AG04450 (cell line): ENCODE measurements around the gene PEMT. TPM values are rescaled to one million over a fixed set of nuclear protein-coding genes. Genes with fewer than 3 reads are reported as not detected.
A peak's percentile ranks its signal among the peaks of the same experiment; 100 is the strongest.

ENCODE experiments used
- CTCF ChIA-PET: fragments of 300-600, 350-600 bp; formaldehyde crosslinking; extraction: SDS; loops from one replicate; lab custom pipeline; 2022; ENCODE audit warnings: antibody characterized with exemption, inconsistent platforms; lab: Charles Lee
- POLR2A ChIA-PET: fragments of 350-600 bp; formaldehyde crosslinking; extraction: SDS; loops from one replicate; lab custom pipeline; 2021; ENCODE audit warnings: antibody characterized with exemption, inconsistent platforms; lab: Yijun Ruan, JAX
- DNase-seq: peaks from one replicate; pipeline ENCODE4 v3.0.0-alpha.2; 2011; ENCODE audit warnings: low read depth, low spot score
- H3K27ac ChIP-seq: one replicate; pipeline ENCODE4 v1.5.1; 2012; ENCODE audit warnings: low read depth, low read length, control low read depth
- H3K27me3 ChIP-seq: one replicate; pipeline ENCODE4 v1.6.0; 2012; ENCODE audit warnings: low read length; ENCODE audit not compliant: control insufficient read depth, insufficient read depth
- H3K4me3 ChIP-seq: 2 replicates; pipeline ENCODE4 v1.5.1; 2011; ENCODE audit warnings: mild to moderate bottlenecking, low read depth, low read length, control low read depth
- H3K9me3 ChIP-seq: 2 replicates; pipeline ENCODE4 v1.5.1; 2012; ENCODE audit warnings: low read length; ENCODE audit not compliant: control insufficient read depth, insufficient read depth
- polyA plus RNA-seq: library from polyadenylated mRNA; depleted of rRNA; stranded (reverse); fragments of >200 nt; gene quantifications from 2 replicates; pipeline ENCODE4 v1.2.3, GENCODE V29; 2011
- TF ChIP-seq, protein P1 (sequence below): IDR thresholded peaks from 2 replicates; pipeline ENCODE4 v1.5.1; 2011; ENCODE audit warnings: low read depth, low read length, control low read depth, inconsistent platforms

PEMT gene
- polyA plus RNA-seq, 1 experiment = 14.9 TPM

DNA sequence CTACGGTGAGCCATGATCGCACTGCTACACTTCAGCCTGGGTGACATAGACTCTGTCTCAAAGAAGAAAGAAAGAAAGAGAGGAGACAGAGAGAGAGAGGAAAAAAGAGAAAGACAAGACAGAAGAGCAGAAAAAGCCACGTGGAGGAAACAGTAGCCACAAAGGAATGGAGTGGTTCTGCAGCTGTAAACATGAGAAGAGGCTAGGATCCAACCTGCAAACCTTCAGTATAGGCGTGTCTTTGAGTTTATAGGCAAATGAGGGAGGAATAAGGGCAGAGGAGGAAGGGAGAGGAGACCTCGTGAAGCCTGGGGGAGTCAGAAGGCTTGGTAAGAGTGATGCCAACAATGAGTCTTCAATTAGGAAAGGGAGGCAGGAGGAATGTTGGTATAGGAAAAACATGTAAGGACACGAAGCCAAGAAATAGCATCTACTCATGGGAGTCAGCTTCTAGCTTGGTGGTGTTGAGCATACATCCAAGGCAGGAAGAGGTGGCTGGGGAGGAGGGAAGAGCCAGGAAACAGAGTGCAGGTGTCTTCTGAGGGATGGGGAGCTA is 110.8 kb downstream of the PEMT start:
- no peak for DNase-seq
- Histone ChIP-seq H3K27ac (no peak overlapping the region), H3K27me3 (no peaks in the 10 kb centered on the region), H3K9me3 (no peaks in the 10 kb centered on the region; the same call in 1 of the 2 replicates), H3K4me3 (no peak overlapping the region)
- CTCF ChIA-PET = interaction anchor here (0.7 to 0.8 kb wide), 2 partner anchors 16 to 133 kb away, joined by 3 read pairs; no protein-coding TSS in a partner anchor
- TF ChIP-seq, protein P1, sequence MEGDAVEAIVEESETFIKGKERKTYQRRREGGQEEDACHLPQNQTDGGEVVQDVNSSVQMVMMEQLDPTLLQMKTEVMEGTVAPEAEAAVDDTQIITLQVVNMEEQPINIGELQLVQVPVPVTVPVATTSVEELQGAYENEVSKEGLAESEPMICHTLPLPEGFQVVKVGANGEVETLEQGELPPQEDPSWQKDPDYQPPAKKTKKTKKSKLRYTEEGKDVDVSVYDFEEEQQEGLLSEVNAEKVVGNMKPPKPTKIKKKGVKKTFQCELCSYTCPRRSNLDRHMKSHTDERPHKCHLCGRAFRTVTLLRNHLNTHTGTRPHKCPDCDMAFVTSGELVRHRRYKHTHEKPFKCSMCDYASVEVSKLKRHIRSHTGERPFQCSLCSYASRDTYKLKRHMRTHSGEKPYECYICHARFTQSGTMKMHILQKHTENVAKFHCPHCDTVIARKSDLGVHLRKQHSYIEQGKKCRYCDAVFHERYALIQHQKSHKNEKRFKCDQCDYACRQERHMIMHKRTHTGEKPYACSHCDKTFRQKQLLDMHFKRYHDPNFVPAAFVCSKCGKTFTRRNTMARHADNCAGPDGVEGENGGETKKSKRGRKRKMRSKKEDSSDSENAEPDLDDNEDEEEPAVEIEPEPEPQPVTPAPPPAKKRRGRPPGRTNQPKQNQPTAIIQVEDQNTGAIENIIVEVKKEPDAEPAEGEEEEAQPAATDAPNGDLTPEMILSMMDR = no peak
- POLR2A ChIA-PET = interaction anchor here (0.6 kb wide), 1 partner anchor 16 kb away, joined by 4 read pairs; the partner anchor contains the start of gene RASD1

DNA sequence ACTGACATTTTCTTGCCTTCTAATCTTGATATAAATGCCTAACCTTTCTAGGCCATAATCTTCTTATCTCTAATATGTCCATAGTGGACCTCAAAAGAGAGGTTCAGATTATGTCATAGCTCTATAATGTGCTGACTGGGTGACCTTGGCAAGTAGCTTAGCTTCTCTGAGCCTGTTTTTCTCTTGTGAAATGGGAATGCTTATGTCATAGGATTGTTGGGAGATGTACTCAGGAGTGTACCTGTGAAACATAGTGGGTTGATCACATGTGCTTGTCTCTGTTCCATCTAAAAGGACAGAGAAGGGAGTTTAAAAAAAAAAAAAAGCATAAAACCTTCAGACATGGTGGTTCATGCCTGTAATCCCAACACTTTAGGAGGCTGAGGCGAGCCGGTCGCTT is 112.3 kb downstream of the PEMT start:
- TF ChIP-seq, protein P1 = no peak
- no peak overlapping the region for H3K27ac ChIP-seq
- CTCF ChIA-PET = interaction anchor here (1.0 kb wide), 1 partner anchor 18 kb away, joined by 3 read pairs; no protein-coding TSS in a partner anchor
- H3K9me3 ChIP-seq = no peaks in the 10 kb centered on the region
- no peak for DNase-seq
- H3K27me3 ChIP-seq = no peaks in the 10 kb centered on the region
- no peak overlapping the region for H3K4me3 ChIP-seq
- POLR2A ChIA-PET = no interaction called here

DNA sequence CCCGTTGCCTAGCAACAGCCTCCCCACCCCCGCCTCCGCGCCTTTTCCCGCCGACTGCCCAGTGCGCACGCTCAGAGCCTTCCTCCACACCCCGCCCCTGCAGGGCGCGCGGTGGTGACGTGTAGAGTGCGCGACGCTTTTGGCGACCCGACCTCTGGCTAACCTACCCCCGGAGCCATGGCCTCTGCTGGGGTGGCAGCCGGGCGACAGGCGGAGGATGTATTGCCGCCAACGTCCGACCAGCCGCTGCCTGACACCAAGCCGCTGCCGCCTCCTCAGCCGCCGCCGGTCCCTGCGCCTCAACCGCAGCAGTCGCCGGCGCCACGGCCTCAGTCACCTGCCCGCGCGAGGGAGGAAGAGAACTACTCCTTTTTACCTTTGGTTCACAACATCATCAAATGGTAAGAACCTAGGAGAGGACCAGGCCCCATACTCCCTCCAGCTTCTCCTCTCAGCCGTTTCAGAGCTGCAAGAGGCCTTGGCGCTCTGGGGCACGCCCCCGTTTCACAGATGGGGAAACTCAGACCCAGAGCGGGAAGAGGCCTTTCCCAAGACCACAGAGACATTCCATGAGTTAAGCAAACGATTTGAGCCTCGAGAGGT is 114.5 kb downstream of the PEMT start, which contains the start of gene MED9:
TSS of gene MED9 (plus strand) at position 136 of the 603 bp plus-strand sequence. CDS start at position 178, 42 bp downstream.
- H3K9me3 ChIP-seq = no peaks in the 10 kb centered on the region
- ChIA-PET CTCF (no interaction called here), POLR2A (no interaction called here)
- H3K4me3 ChIP-seq = peak within 1 kb of the TSS; percentile 72
- peaks cover 9% of the 10 kb centered on the region for H3K27me3 ChIP-seq
- peak; percentile 55 for DNase-seq
- TF ChIP-seq, protein P1 = no peak
- peak within 1 kb of the TSS; percentile 52 for H3K27ac ChIP-seq

DNA sequence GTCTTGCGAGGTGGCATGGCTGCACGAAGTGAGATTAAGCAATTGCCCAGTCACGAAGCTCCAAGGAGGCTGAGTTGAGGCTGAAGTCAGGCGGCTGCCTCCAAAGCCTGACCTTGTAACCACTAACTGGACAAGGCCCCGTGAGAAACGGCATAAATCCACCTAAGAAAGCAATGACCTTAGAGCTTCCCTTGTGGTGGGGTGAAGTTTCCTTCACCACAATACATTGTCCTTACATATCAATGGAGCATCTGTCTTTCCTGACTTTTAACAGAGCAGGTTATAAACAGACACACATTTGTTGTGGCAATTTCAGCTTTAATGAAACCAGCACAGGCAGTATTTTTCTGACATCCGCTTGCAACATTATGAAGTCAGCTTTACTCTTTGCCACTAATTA is 117.2 kb downstream of the PEMT start:
- Histone ChIP-seq H3K27me3 (peaks cover 24% of the 10 kb centered on the region), H3K27ac (no peak overlapping the region), H3K4me3 (no peak overlapping the region), H3K9me3 (no peaks in the 10 kb centered on the region; the same call in 1 of the 2 replicates)
- DNase-seq = no peak
- ChIA-PET CTCF (no interaction called here), POLR2A (no interaction called here)
- TF ChIP-seq, protein P1 = no peak

DNA sequence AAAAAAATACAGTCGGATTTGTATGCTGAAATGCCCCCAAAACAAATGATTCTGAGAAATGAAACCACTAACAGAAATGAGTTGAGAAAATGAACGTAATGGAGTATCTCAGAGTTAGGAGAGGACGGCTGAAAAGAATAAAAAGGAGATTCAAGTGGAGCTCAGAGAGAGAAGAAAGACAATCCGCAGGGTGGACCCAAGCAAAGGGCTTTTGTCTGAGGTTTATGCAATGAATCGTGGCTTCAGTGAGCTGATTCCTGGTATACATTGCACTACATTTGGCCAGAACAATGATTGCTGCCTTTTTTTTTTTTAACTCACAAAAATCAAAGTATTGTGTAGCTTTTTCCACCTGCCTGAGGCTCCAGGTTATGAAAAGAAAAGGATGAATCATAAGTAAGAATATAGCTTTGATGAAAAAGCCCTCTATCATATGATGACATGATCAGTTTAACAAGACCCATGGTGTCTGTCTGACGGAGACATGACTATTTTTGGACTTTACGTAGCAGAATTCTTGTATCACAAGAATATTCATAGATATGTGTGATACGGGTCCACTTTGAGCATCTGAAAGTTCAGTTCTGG is 119.1 kb downstream of the PEMT start:
- POLR2A ChIA-PET = interaction anchor here (1.0 kb wide), 1 partner anchor 24 kb away, joined by 3 read pairs; the partner anchor contains the start of gene RASD1
- H3K27me3 ChIP-seq = peaks cover 24% of the 10 kb centered on the region
- no peaks in the 10 kb centered on the region; the same call in 1 of the 2 replicates for H3K9me3 ChIP-seq
- CTCF ChIA-PET = interaction anchor here (0.8 to 0.9 kb wide), 2 partner anchors 25 to 95 kb away, joined by 3 read pairs; no protein-coding TSS in a partner anchor
- H3K27ac ChIP-seq = no peak overlapping the region
- DNase-seq = no peak
- no peak overlapping the region for H3K4me3 ChIP-seq
- TF ChIP-seq, protein P1 = no peak
